ENCODE measurements around the gene CDH4. TPM values are rescaled to one million over a fixed set of nuclear protein-coding genes. Genes with fewer than 3 reads are reported as not detected.

The CDH4 gene
- total RNA-seq, 1 donor from 2014 or later, result 2.9 TPM

DNA sequence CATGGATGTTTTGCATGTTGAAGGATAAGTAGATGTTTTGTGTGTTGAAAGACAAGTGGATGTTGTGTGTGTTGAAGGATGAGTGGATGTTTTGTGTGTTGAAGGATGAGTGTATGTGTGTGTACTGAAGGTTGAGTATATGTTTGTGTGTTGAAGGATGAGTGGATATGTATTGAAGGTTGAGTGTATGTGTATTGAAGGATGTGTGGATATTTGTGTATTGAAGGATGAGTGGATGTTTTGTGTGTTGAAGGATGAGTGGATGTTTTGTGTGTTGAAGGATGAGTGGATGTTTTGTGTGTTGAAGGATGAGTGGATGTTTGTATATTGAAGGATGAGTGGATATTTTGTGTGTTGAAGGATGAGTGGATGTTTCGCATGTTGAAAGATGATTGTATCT lies 325.0 kb downstream of the CDH4 start:
- peaks cover 5% of the 10 kb centered on the region for H3K4me1 Mint-ChIP-seq
- Histone ChIP-seq H3K4me1 (no peaks in the 10 kb centered on the region), H3K36me3 (no peaks in the 10 kb centered on the region), H3K9ac (no peak overlapping the region), H3F3A (ENCODE audit: low read depth) (no peaks in the 10 kb centered on the region), H3K27me3 (no peaks in the 10 kb centered on the region), H3K79me2 (ENCODE audit: low read depth) (no peaks in the 10 kb centered on the region), H2AFZ (replicated peaks) (no peak overlapping the region), H3K4me2 (no peak overlapping the region), H3K4me3 (no peak overlapping the region), H3K27ac (no peak overlapping the region), H4K20me1 (ENCODE audit: low read depth) (no peaks in the 10 kb centered on the region), H3K9me3 (ENCODE audit: low read depth) (no peaks in the 10 kb centered on the region)
- peaks cover 2% of the 10 kb centered on the region for H3K36me3 Mint-ChIP-seq
- H3K9me3 Mint-ChIP-seq, result peaks cover 2% of the 10 kb centered on the region
- H3K4me3 Mint-ChIP-seq, result no peak overlapping the region
- peaks cover 2% of the 10 kb centered on the region for H3K27me3 Mint-ChIP-seq (ENCODE audit: insufficient read depth, low read depth)
- no peak for DNase-seq (ENCODE audit: low spot score)
- no peak overlapping the region for H3K27ac Mint-ChIP-seq
- TF ChIP-seq, protein P1, sequence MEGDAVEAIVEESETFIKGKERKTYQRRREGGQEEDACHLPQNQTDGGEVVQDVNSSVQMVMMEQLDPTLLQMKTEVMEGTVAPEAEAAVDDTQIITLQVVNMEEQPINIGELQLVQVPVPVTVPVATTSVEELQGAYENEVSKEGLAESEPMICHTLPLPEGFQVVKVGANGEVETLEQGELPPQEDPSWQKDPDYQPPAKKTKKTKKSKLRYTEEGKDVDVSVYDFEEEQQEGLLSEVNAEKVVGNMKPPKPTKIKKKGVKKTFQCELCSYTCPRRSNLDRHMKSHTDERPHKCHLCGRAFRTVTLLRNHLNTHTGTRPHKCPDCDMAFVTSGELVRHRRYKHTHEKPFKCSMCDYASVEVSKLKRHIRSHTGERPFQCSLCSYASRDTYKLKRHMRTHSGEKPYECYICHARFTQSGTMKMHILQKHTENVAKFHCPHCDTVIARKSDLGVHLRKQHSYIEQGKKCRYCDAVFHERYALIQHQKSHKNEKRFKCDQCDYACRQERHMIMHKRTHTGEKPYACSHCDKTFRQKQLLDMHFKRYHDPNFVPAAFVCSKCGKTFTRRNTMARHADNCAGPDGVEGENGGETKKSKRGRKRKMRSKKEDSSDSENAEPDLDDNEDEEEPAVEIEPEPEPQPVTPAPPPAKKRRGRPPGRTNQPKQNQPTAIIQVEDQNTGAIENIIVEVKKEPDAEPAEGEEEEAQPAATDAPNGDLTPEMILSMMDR (IDR thresholded peaks at IDR 0.05), result no peak
- TF ChIP-seq EZH2 (IDR thresholded peaks at IDR 0.05) (no peak), EZH2phosphoT487 (IDR thresholded peaks at IDR 0.05) (no peak)

DNA sequence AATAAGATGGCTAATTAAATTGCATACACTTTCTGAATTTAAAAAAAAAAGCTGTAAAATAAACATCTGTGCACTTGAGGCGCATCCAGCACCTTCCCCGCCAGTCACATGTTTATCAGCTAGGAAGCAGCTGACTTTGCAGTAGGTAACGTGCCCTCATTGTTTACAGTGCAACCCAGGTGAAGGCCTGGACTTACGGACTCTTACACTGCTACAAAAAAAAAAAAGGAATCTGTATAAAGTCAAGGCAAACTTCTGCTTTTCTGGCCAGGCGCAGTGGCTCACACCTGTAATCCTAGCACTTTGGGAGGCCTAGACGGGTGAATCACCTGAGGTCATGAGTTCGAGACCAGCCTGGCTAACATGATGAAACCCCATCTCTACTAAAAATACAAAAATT lies 327.8 kb downstream of the CDH4 start:
- Histone ChIP-seq H3K27ac (no peak overlapping the region), H4K20me1 (ENCODE audit: low read depth) (no peaks in the 10 kb centered on the region), H2AFZ (replicated peaks) (no peak overlapping the region), H3K9me3 (ENCODE audit: low read depth) (no peaks in the 10 kb centered on the region), H3K27me3 (no peaks in the 10 kb centered on the region), H3K9ac (no peak overlapping the region), H3F3A (ENCODE audit: low read depth) (no peaks in the 10 kb centered on the region), H3K4me1 (no peaks in the 10 kb centered on the region), H3K36me3 (no peaks in the 10 kb centered on the region), H3K4me3 (no peak overlapping the region), H3K4me2 (no peak overlapping the region), H3K79me2 (ENCODE audit: low read depth) (no peaks in the 10 kb centered on the region)
- Mint-ChIP-seq H3K9me3 (peaks cover 2% of the 10 kb centered on the region), H3K4me1 (peaks cover 22% of the 10 kb centered on the region), H3K4me3 (no peak overlapping the region), H3K36me3 (peaks cover 4% of the 10 kb centered on the region), H3K27ac (no peak overlapping the region), H3K27me3 (ENCODE audit: insufficient read depth, low read depth) (no peaks in the 10 kb centered on the region)
- DNase-seq (ENCODE audit: low spot score), result no peak
- TF ChIP-seq EZH2phosphoT487 (IDR thresholded peaks at IDR 0.05) (no peak), EZH2 (IDR thresholded peaks at IDR 0.05) (no peak)
- TF ChIP-seq, protein P1 (IDR thresholded peaks at IDR 0.05), result no peak

DNA sequence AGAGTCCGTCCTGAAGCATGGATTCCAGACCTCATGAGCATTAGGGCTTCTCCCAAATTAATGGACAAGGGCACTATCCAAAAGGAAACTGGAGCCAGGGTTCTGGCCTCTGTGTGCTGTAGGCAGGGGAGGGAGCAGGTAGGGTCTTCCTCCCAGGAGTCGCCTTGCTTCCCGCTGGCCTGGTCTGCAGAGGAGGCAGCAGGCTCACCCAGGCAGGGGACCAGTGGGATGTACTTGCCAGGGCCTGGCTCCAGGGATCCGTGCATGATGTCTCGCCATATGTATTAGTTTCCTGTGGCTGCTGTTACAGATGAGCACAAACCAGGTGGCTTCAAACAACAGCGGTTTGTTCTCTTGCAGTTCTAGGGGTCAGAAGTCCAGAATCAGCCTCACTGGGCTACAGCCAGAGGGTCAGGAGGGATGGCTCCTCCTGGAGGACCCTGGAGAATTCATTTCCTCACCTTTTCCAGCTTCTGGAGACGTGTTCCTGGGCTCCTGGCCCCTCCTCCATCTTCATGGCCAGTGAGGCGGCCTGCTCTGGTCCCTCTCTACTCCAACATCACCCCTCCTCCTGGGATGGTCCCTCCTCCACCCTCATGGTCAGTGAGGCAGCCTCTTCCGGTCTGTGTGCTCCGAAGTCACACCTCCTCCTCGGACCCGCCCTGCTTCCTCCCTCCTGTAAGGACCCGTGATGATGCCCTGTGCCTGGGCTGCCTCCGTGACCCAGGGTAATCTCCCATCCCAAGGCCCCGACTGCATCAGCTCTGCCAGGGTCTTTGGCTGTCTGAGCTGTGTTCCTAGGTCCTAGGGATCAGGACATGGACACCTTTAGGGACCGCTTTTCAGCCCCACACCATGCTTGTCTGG lies 329.1 kb downstream of the CDH4 start:
- Histone ChIP-seq H3K4me3 (no peak overlapping the region), H3F3A (ENCODE audit: low read depth) (no peaks in the 10 kb centered on the region), H3K4me1 (no peaks in the 10 kb centered on the region), H3K36me3 (no peaks in the 10 kb centered on the region), H2AFZ (replicated peaks) (no peak overlapping the region), H3K79me2 (ENCODE audit: low read depth) (no peaks in the 10 kb centered on the region), H3K27me3 (no peaks in the 10 kb centered on the region), H3K9me3 (ENCODE audit: low read depth) (no peaks in the 10 kb centered on the region), H3K9ac (no peak overlapping the region), H3K4me2 (no peak overlapping the region), H3K27ac (no peak overlapping the region), H4K20me1 (ENCODE audit: low read depth) (no peaks in the 10 kb centered on the region)
- H3K36me3 Mint-ChIP-seq, result peaks cover 4% of the 10 kb centered on the region
- peaks cover 22% of the 10 kb centered on the region for H3K4me1 Mint-ChIP-seq
- no peaks in the 10 kb centered on the region for H3K27me3 Mint-ChIP-seq (ENCODE audit: insufficient read depth, low read depth)
- no peaks in the 10 kb centered on the region for H3K9me3 Mint-ChIP-seq
- no peak overlapping the region for H3K4me3 Mint-ChIP-seq
- TF ChIP-seq EZH2 (IDR thresholded peaks at IDR 0.05) (no peak), EZH2phosphoT487 (IDR thresholded peaks at IDR 0.05) (no peak)
- TF ChIP-seq, protein P1 (IDR thresholded peaks at IDR 0.05), result no peak
- no peak for DNase-seq (ENCODE audit: low spot score)
- H3K27ac Mint-ChIP-seq, result no peak overlapping the region

All from neural progenitor cell (in vitro differentiated cells).